Osteocyte (in vitro differentiated cells): ENCODE data around the gene SLC22A4. TPM values are rescaled to one million over a fixed set of nuclear protein-coding genes. Genes with fewer than 3 reads are reported as not detected.

Source experiments
- DNase-seq: peaks from one replicate; pipeline ENCODE4 v3.0.0; 2021; ENCODE audit warnings: mixed read lengths; ENCODE audit not compliant: unreplicated experiment; ENCODE audit errors: extremely low spot score
- H3K27ac Mint-ChIP-seq: one replicate; pipeline ENCODE4 v1.8.0; 2021; ENCODE audit warnings: mild to moderate bottlenecking, mixed read lengths; ENCODE audit not compliant: unreplicated experiment
- H3K27me3 Mint-ChIP-seq: one replicate; pipeline ENCODE4 v1.8.0; 2021; ENCODE audit warnings: mixed read lengths; ENCODE audit not compliant: unreplicated experiment
- H3K36me3 Mint-ChIP-seq: one replicate; pipeline ENCODE4 v1.8.0; 2021; ENCODE audit warnings: mixed read lengths; ENCODE audit not compliant: unreplicated experiment
- H3K4me1 Mint-ChIP-seq: one replicate; pipeline ENCODE4 v1.8.0; 2021; ENCODE audit warnings: mixed read lengths; ENCODE audit not compliant: unreplicated experiment
- H3K4me3 Mint-ChIP-seq: one replicate; pipeline ENCODE4 v1.8.0; 2021; ENCODE audit warnings: mild to moderate bottlenecking, moderate library complexity, mixed read lengths; ENCODE audit not compliant: unreplicated experiment
- H3K9me3 Mint-ChIP-seq: one replicate; pipeline ENCODE4 v1.8.0; 2021; ENCODE audit warnings: mixed read lengths; ENCODE audit not compliant: unreplicated experiment
- CTCF ChIP-seq: fragments of 200-600 bp; sonication (generic); IDR thresholded peaks from 2 replicates; pipeline ENCODE4 v1.5.0; 2021; ENCODE audit warnings: antibody characterized with exemption, mild to moderate bottlenecking, moderate library complexity
- total RNA-seq: library from RNA; stranded (reverse); gene quantifications from 2 replicates; pipeline ENCODE4 v1.2.1, GENCODE V29; 2021

SLC22A4 gene
- total RNA-seq, 1 donor from 2014 or later, result 1.4 TPM

GRCh38 chr5:132270335-132270665 lies 23.9 kb upstream of the SLC22A4 start:
- Mint-ChIP-seq H3K27ac (no peak overlapping the region), H3K36me3 (peaks cover 26% of the 10 kb centered on the region), H3K27me3 (no peaks in the 10 kb centered on the region), H3K4me1 (peaks cover 42% of the 10 kb centered on the region), H3K4me3 (no peak overlapping the region), H3K9me3 (no peaks in the 10 kb centered on the region)
- DNase-seq, result peak; percentile 57
- no peak for TF ChIP-seq CTCF

- no peak for TF ChIP-seq CTCF
- Mint-ChIP-seq H3K9me3 (no peaks in the 10 kb centered on the region), H3K27me3 (no peaks in the 10 kb centered on the region), H3K4me3 (no peak overlapping the region), H3K4me1 (peaks cover 38% of the 10 kb centered on the region), H3K27ac (peak overlapping the region; percentile 27), H3K36me3 (peaks cover 25% of the 10 kb centered on the region)
- peak; percentile 70 for DNase-seq
Measured at GRCh38 chr5:132270706-132271105, 23.5 kb upstream of the SLC22A4 start.

- peaks cover 32% of the 10 kb centered on the region for H3K4me1 Mint-ChIP-seq
- no peak for TF ChIP-seq CTCF
- H3K9me3 Mint-ChIP-seq, result no peaks in the 10 kb centered on the region
- peak; percentile 83 for DNase-seq
- no peaks in the 10 kb centered on the region for H3K27me3 Mint-ChIP-seq
- H3K36me3 Mint-ChIP-seq, result peaks cover 23% of the 10 kb centered on the region
- H3K27ac Mint-ChIP-seq, result no peak overlapping the region
- no peak overlapping the region for H3K4me3 Mint-ChIP-seq
Measured at GRCh38 chr5:132271251-132272246, 22.6 kb upstream of the SLC22A4 start.

GRCh38 chr5:132272311-132273210 lies 21.6 kb upstream of the SLC22A4 start:
- Mint-ChIP-seq H3K36me3 (peaks cover 18% of the 10 kb centered on the region), H3K4me3 (no peak overlapping the region), H3K27me3 (no peaks in the 10 kb centered on the region), H3K27ac (peak overlapping the region; percentile 7), H3K9me3 (no peaks in the 10 kb centered on the region), H3K4me1 (peaks cover 28% of the 10 kb centered on the region)
- no peak for DNase-seq
- peak; percentile 89 for TF ChIP-seq CTCF

GRCh38 chr5:132273631-132274030 lies 20.6 kb upstream of the SLC22A4 start:
- H3K27ac Mint-ChIP-seq, result no peak overlapping the region
- H3K9me3 Mint-ChIP-seq, result no peaks in the 10 kb centered on the region
- peaks cover 18% of the 10 kb centered on the region for H3K36me3 Mint-ChIP-seq
- H3K27me3 Mint-ChIP-seq, result no peaks in the 10 kb centered on the region
- DNase-seq, result no peak
- no peak overlapping the region for H3K4me3 Mint-ChIP-seq
- TF ChIP-seq CTCF, result no peak
- peaks cover 21% of the 10 kb centered on the region for H3K4me1 Mint-ChIP-seq
